ENCODE data around the gene FBN2.

DNA sequence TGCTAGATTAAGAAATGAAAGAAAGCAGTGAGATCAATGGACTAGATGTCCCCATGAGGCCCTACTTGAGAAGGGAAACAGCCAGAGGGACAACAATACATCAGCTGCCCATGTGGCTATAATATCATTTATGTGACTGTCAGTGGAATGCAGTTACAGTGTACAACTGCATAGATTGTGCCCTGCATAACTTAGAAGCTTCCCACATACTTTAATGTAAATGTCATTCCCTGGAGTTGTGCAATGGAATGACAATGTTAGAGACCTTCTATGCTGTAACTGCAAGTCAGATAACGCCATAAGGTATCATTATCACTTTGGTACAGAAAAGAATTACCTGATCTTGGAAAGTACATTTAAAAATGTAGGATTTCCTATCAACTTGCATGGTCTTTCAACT lies 67.4 kb downstream of the FBN2 start:
- TF ChIP-seq SUZ12 (IDR thresholded peaks at IDR 0.05; ENCODE audit: extremely low read depth, insufficient read depth, insufficient read length) (no peak), YY1 (IDR thresholded peaks at IDR 0.05; ENCODE audit: insufficient read depth, insufficient read length) (no peak)
